OCI-LY1 (cell line): ENCODE measurements around the gene GCN1.

ENCODE experiments used
- H2AFZ ChIP-seq: fragments of 200-600 bp; sonication (generic), shearing (Covaris generic); 2 replicates; pipeline ENCODE4 v1.6.0; 2014; ENCODE audit warnings: antibody characterized with exemption, mild to moderate bottlenecking, low read length
- H3F3A ChIP-seq: fragments of 200-600 bp; sonication (generic), shearing (Covaris generic); 2 replicates; pipeline ENCODE4 v1.6.0; 2014; ENCODE audit warnings: mild to moderate bottlenecking, antibody characterized with exemption, low read length, moderate library complexity; ENCODE audit not compliant: insufficient read depth
- H3K27ac ChIP-seq: fragments of 200-600 bp; sonication (generic); 2 replicates; pipeline ENCODE4 v1.5.1; 2014; ENCODE audit warnings: low read length, mixed run types, mild to moderate bottlenecking, low read depth; ENCODE audit not compliant: poor library complexity, severe bottlenecking
- H3K27me3 ChIP-seq: fragments of 200-600 bp; sonication (generic); 2 replicates; pipeline ENCODE4 v1.6.0; 2014; ENCODE audit warnings: antibody characterized with exemption, mild to moderate bottlenecking, low read length, moderate library complexity; ENCODE audit not compliant: insufficient read depth
- H3K36me3 ChIP-seq: fragments of 200-600 bp; sonication (generic); 2 replicates; pipeline ENCODE4 v1.6.1; 2014; ENCODE audit warnings: mild to moderate bottlenecking, antibody characterized with exemption, low read length, moderate library complexity, mixed read lengths; ENCODE audit not compliant: insufficient read depth
- H3K4me1 ChIP-seq: fragments of 200-600 bp; sonication (generic); 2 replicates; pipeline ENCODE4 v1.5.1; 2014; ENCODE audit warnings: mild to moderate bottlenecking, low read length, moderate library complexity; ENCODE audit not compliant: insufficient read depth, severe bottlenecking
- H3K4me2 ChIP-seq: fragments of 200-600 bp; sonication (generic), shearing (Covaris generic); 2 replicates; pipeline ENCODE4 v1.6.1; 2014; ENCODE audit warnings: low read length
- H3K4me3 ChIP-seq: fragments of 200-600 bp; sonication (generic); 2 replicates; pipeline ENCODE4 v1.5.1; 2014; ENCODE audit warnings: low read length, low read depth, mild to moderate bottlenecking, mixed read lengths; ENCODE audit not compliant: poor library complexity, severe bottlenecking
- H3K79me2 ChIP-seq: fragments of 200-600 bp; shearing (Covaris generic); 2 replicates; pipeline ENCODE4 v1.6.1; 2016; ENCODE audit warnings: mixed run types, low read length, mixed read lengths; ENCODE audit not compliant: insufficient read depth
- H3K9ac ChIP-seq: fragments of 200-600 bp; sonication (generic), shearing (Covaris generic); 2 replicates; pipeline ENCODE4 v1.6.1; 2014; ENCODE audit warnings: mild to moderate bottlenecking, low read length, mixed read lengths
- H3K9me2 ChIP-seq: fragments of 200-600 bp; sonication (generic), shearing (Covaris generic); 2 replicates; pipeline ENCODE4 v1.6.1; 2014; ENCODE audit warnings: low read depth, mild to moderate bottlenecking, low read length, mixed read lengths
- H3K9me3 ChIP-seq: fragments of 200-600 bp; shearing (Covaris generic); 2 replicates; pipeline ENCODE4 v1.6.1; 2014; ENCODE audit warnings: low read length, mixed read lengths
- H4K20me1 ChIP-seq: fragments of 200-600 bp; sonication (generic), shearing (Covaris generic); 2 replicates; pipeline ENCODE4 v1.6.0; 2016; ENCODE audit warnings: mild to moderate bottlenecking, low read length; ENCODE audit not compliant: insufficient read depth
- CTCF ChIP-seq: fragments of 200-600 bp; sonication (generic), shearing (Covaris generic); IDR thresholded peaks from 2 replicates; pipeline ENCODE4 v1.5.1; 2017; ENCODE audit warnings: mild to moderate bottlenecking, antibody characterized with exemption, low read length, moderate library complexity, mixed read lengths
- EZH2 ChIP-seq: fragments of 200-600 bp; sonication (generic), shearing (Covaris generic); IDR thresholded peaks from 2 replicates; pipeline ENCODE4 v1.8.0; 2017; ENCODE audit warnings: borderline replicate concordance, mixed run types, mild to moderate bottlenecking, antibody characterized with exemption, low read length, moderate library complexity, mixed read lengths

Gene GCN1

GRCh38 chr12:120224304-120225199 lies 30.0 kb upstream of the GCN1 start:
- Histone ChIP-seq H3K27ac (no peak overlapping the region), H3K27me3 (no peaks in the 10 kb centered on the region), H3K9me2 (no peaks in the 10 kb centered on the region), H3K9me3 (no peaks in the 10 kb centered on the region), H3K4me2 (peak overlapping the region; percentile 60), H3K9ac (peak overlapping the region; percentile 23; the same call in 1 of the 2 replicates), H3K4me3 (peak overlapping the region; percentile 49), H4K20me1 (no peaks in the 10 kb centered on the region), H3K36me3 (no peaks in the 10 kb centered on the region), H2AFZ (no peak overlapping the region), H3K79me2 (no peaks in the 10 kb centered on the region), H3K4me1 (peaks cover 24% of the 10 kb centered on the region), H3F3A (0 out of 2 replicates have a peak, but pooled peaks cover 3% of the 10 kb centered on the region)
- TF ChIP-seq EZH2 (no peak), CTCF (no peak)

- Histone ChIP-seq H3K79me2 (no peaks in the 10 kb centered on the region), H2AFZ (no peak overlapping the region), H3K27me3 (no peaks in the 10 kb centered on the region), H3F3A (0 out of 2 replicates have a peak, but pooled peaks cover 3% of the 10 kb centered on the region), H3K9me3 (no peaks in the 10 kb centered on the region), H3K4me1 (peaks cover 21% of the 10 kb centered on the region), H3K27ac (no peak overlapping the region), H4K20me1 (no peaks in the 10 kb centered on the region), H3K9me2 (no peaks in the 10 kb centered on the region), H3K36me3 (no peaks in the 10 kb centered on the region), H3K9ac (no peak overlapping the region), H3K4me2 (no peak overlapping the region), H3K4me3 (no peak overlapping the region)
- TF ChIP-seq EZH2 (no peak), CTCF (no peak)
Observed at GRCh38 chr12:120223458-120224303, 29.2 kb upstream of the GCN1 start.

DNA sequence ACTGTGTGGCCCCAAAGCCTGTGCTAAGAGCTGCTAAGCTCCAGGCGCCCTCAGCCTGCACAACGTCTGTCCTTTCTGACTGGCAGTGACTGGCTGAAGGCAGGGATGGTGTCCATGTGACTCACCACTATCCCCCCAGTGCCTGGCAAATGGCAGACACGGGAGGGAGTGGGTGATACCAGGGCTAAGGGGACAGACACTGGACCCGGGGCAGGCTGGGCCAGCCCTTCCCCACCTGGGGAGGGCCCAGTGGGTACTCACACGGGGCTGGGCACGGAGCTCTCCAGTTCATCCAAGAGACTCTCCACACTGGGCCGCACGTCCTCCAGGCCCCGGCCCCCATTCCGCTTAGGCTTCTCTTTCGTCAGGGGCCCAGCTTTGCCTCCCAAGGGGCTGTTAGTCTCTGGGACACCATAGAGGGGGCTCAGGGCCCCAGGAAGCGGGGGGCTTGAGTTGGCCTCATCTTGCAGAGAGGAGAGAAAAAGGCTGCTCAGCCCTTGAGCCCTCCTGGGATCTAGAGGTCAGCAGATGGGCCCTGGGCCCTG lies 27.8 kb upstream of the GCN1 start:
- Histone ChIP-seq H2AFZ (no peak overlapping the region), H3K27ac (no peak overlapping the region), H4K20me1 (no peaks in the 10 kb centered on the region), H3K9ac (no peak overlapping the region), H3K27me3 (no peaks in the 10 kb centered on the region), H3K4me3 (no peak overlapping the region), H3F3A (0 out of 2 replicates have a peak, but pooled peaks cover 3% of the 10 kb centered on the region), H3K79me2 (no peaks in the 10 kb centered on the region), H3K4me2 (no peak overlapping the region), H3K9me3 (no peaks in the 10 kb centered on the region), H3K4me1 (peaks cover 18% of the 10 kb centered on the region), H3K36me3 (no peaks in the 10 kb centered on the region), H3K9me2 (no peaks in the 10 kb centered on the region)
- no peak for TF ChIP-seq CTCF
- TF ChIP-seq EZH2: no peak
